ENCODE measurements around the gene GCK. TPM values are rescaled to one million over a fixed set of nuclear protein-coding genes. Genes with fewer than 3 reads are reported as not detected.
"Not testable (repeated sequence)": the region's sequence is repeated elsewhere in the genome, so short reads cannot be mapped to it uniquely, and the experiment has no call there.

The GCK gene
- total RNA-seq, 1 experiment from 2014 or later, result not detected

DNA sequence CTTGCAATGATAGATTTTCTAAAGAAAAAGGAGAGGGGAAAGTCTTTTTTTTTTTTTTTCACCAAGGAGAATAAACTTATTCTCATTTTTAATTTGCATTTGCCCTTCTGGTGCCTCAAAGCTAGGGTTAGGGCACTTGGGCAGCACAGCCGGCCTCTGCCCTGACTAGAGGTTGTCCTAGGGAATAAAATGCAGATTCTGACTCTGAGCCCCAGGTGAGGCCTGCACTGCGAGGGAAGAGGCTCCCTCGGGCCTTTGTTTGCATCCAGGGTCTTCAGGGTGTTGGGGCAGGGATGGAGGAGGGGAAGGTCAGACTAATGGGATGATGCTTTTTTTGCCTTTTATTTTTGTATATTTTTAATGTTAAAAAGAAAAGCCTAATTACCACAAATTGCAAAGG lies 55.9 kb downstream of the GCK start:
- in situ Hi-C loops (cut with HindIII; ENCODE audit: low sequenced_read_pairs), result no loop called here
- no peak for DNase-seq (ENCODE audit: low spot score)

GRCh38 chr7:44132039-44132438 lies 57.2 kb downstream of the GCK start:
- DNase-seq (ENCODE audit: low spot score), result no peak
- in situ Hi-C loops (cut with HindIII; ENCODE audit: low sequenced_read_pairs), result no loop called here

GRCh38 chr7:44131173-44132029 lies 57.8 kb downstream of the GCK start:
- in situ Hi-C loops (cut with HindIII; ENCODE audit: low sequenced_read_pairs), result no loop called here
- DNase-seq (ENCODE audit: low spot score), result no peak

DNA sequence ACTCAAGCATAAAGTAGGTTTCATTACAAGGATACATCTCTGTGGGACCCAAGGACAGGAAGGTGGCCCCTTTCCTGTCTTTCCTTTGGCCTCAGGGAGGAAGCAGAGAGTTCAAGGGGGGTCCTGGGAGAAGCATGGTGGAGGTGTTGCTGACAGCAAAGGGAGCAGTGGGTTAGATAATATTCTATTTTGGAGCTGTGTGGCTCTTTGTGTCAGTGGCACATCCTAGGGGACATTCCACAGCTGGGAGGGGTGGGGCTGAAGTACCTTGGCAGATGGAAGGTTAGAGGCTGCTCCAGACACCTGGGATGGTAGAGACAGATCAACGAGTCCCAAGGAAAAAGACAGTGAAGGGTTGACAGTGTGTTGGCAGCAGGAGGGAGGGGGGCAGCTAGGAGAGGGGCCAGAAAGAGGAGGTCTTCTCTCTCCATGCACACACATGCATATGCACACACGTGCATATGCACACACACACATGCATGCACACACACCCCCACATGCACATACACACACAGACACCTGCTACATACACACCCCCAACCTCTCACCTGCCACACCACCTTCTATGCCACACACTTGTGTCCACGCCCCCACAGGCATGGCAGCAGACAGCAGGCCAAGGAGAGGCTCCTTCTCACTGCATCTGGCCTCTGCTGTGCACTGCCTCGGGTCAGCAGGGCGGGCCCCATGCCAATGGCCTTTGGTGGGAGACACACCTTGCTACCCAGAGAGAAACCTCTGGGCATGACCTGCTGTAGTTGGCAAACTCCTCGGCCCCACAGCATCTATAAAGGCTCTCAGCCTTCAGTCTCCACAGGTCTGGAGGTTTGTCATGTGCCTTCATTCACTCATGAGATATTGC lies 60.3 kb downstream of the GCK start:
- in situ Hi-C loops (cut with HindIII; ENCODE audit: low sequenced_read_pairs), result no loop called here

GRCh38 chr7:44127161-44127560 lies 62.1 kb downstream of the GCK start:
- in situ Hi-C loops (cut with HindIII; ENCODE audit: low sequenced_read_pairs), result no loop called here
- no peak for DNase-seq (ENCODE audit: low spot score)

More for the DNA sequence above, 60.3 kb downstream of the GCK start:
- no peak for DNase-seq (ENCODE audit: low spot score)

- DNase-seq (ENCODE audit: low spot score); in situ Hi-C loops (cut with HindIII; ENCODE audit: low sequenced_read_pairs): not testable (repeated sequence)
Observed at GRCh38 chr7:44126574-44126973, 62.7 kb downstream of the GCK start.

- DNase-seq (ENCODE audit: low spot score), result no peak
- in situ Hi-C loops (cut with HindIII; ENCODE audit: low sequenced_read_pairs), result no loop called here
Observed at GRCh38 chr7:44124822-44125202, 64.4 kb downstream of the GCK start.

DNA sequence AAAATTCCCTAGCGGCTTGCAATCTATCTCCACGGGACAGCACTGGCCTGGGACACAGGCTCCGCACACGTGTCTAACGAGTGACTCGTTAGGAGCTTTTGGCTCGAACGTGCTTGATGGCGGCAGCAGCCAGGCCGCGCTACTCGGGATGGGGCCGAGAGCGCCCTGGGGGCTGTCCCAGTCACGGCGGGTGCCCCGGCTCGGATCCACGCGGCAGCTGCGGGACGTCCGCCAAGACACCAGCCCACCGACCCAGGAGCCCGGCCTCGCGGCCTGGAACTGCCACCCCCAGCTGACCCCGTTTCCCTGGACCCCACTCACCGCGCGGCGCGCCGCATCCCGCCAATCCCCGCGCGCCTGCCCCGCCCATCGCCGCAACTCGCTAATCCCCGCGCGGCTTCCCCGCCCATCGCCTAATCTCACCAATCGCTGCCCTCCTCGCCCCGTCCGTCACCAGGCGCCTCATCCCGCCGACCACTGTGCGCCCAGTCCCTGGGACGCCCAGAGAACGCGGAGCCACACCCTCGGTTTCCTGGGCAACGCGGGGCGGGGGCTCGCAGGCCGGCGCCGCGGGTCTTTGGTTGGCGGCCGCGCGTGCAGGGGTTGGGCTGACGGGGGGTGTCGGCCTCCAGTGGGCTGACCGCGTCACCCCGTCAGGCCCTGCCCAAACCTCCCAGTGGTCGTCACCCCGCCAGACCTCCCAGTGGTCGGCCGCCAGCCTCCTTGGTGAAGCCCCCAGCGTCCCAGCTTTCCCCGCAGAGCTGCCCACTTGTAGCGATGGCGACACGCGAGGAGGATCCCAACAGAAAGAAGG lies 65.8 kb downstream of the GCK start, which contains the start of gene POLD2:
TSS of gene POLD2 (minus strand) at position 359 of the 814 bp plus-strand sequence. CDS start 1,495 bp downstream, outside the sequence.
- in situ Hi-C loops (cut with HindIII; ENCODE audit: low sequenced_read_pairs), result no loop called here
- DNase-seq (ENCODE audit: low spot score), result peak; percentile 97

DNA sequence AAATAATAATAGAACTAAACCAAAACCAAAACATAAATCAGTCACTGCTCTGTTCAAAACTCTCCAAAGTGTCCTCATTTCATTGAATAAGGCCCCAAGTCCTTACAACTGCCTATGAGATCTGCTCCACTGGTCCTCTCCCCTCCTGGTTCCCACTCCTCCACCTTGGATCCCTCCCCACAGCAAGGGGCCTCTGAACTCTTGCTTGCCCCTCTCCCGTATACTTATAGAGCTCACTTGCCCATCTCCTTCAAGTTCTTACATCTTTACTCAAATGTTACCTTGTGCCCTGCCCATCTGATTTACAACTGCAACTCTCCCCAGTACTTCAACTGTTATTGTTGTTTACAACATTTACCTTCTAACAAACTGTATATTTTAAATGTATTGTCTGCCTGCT lies 66.7 kb downstream of the GCK start:
- DNase-seq (ENCODE audit: low spot score), result no peak
- in situ Hi-C loops (cut with HindIII; ENCODE audit: low sequenced_read_pairs), result no loop called here

DNA sequence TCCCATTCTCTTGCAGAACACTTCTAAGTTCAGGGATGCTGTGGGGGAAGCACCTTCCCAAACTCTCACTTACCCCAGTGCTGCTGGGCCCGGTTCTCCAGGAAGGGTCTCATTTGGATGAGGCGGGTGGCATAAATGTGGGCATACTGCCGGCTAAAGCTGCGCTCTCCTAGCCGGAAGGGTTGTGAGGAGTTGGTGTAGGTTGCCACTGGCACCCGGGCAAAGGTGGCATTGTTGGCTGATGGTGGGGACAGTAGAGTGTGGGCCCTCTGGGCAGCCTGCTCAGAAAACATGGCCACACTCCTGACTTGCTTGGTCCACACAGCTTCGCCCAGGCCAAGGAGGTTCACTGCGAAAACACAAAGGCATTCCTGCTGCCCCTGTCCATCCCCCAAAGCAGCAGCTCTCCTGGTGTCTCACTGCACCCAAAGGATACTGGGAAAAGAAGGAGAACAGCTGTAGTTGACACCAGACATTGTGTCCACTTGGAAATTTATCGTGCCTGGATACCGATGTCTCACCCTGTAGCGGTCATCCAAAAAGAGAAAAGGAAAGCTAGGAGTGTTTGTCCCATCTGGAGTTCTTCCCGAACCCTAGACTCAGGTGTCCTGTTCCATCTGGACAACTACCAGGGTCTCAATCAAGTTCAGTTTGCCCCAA lies 67.3 kb downstream of the GCK start:
- in situ Hi-C loops (cut with HindIII; ENCODE audit: low sequenced_read_pairs), result no loop called here
- no peak for DNase-seq (ENCODE audit: low spot score)

GRCh38 chr7:44120395-44120794 lies 68.8 kb downstream of the GCK start:
- no peak for DNase-seq (ENCODE audit: low spot score)
- in situ Hi-C loops (cut with HindIII; ENCODE audit: low sequenced_read_pairs), result no loop called here

GRCh38 chr7:44119829-44120380 lies 69.3 kb downstream of the GCK start:
- in situ Hi-C loops (cut with HindIII; ENCODE audit: low sequenced_read_pairs), result no loop called here

GRCh38 chr7:44117801-44118429 lies 71.3 kb downstream of the GCK start:
- DNase-seq (ENCODE audit: low spot score), result no peak
- in situ Hi-C loops (cut with HindIII; ENCODE audit: low sequenced_read_pairs), result no loop called here

More at GRCh38 chr7:44119829-44120380, 69.3 kb downstream of the GCK start:
- DNase-seq (ENCODE audit: low spot score), result no peak

- DNase-seq (ENCODE audit: low spot score), result no peak
- in situ Hi-C loops (cut with HindIII; ENCODE audit: low sequenced_read_pairs), result no loop called here
Observed at GRCh38 chr7:44116789-44117666, 72.2 kb downstream of the GCK start.

DNA sequence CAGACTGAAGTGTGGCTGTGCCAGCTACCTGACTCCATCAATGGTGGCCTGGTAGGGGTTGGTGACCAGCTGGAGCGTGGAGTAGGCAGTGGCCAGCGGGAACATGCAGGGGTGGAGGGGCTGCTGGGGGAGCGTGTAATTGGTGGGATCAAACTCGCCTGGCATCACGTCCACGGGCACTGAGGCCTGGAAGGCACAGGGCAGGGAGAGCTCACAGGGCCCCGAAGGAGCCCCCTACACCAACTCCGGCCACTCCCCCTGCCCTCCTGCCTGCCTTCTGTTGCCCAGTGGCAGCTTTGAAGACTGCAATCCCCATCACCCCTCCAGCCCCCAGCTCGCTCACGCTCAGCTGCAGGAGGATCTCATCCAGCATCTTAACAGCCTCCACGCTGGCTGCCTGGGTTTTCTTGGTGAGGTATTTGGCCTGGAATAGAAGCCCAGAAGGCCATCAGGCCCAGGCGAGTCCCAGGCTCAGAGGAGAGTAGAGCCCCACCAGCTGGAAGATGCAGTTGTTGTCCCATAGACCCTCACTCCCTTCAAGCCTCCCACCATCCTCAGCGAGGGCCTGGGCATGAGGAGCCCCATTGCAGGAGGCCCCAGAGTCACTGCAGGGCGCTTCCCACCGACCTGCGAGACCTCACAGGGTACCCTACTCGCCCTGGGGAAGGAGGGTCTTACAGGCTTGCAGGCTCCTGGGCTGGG lies 73.0 kb downstream of the GCK start:
- DNase-seq (ENCODE audit: low spot score), result no peak
- in situ Hi-C loops (cut with HindIII; ENCODE audit: low sequenced_read_pairs), result no loop called here

- in situ Hi-C loops (cut with HindIII; ENCODE audit: low sequenced_read_pairs), result no loop called here
Observed at GRCh38 chr7:44114586-44115310, 74.5 kb downstream of the GCK start.

More at GRCh38 chr7:44114586-44115310, 74.5 kb downstream of the GCK start:
- DNase-seq (ENCODE audit: low spot score), result peak; percentile 59
